Epithelial cell of esophagus (primary cell): ENCODE measurements around the gene PRIMA1.

Source experiments
- DNase-seq: peaks from one replicate; pipeline ENCODE4 v3.0.0; 2010; ENCODE audit warnings: low read depth
- H3K4me3 ChIP-seq: 2 replicates; pipeline ENCODE4 v1.5.1; 2011; ENCODE audit warnings: mild to moderate bottlenecking, low read length, control low read depth
- TF ChIP-seq, protein P1 (sequence below): IDR thresholded peaks from 2 replicates; pipeline ENCODE4 v1.5.1; 2011; ENCODE audit warnings: low read depth, mild to moderate bottlenecking, low read length, control low read depth, inconsistent platforms; ENCODE audit not compliant: insufficient read depth; ENCODE audit errors: missing control alignments

Gene PRIMA1

DNA sequence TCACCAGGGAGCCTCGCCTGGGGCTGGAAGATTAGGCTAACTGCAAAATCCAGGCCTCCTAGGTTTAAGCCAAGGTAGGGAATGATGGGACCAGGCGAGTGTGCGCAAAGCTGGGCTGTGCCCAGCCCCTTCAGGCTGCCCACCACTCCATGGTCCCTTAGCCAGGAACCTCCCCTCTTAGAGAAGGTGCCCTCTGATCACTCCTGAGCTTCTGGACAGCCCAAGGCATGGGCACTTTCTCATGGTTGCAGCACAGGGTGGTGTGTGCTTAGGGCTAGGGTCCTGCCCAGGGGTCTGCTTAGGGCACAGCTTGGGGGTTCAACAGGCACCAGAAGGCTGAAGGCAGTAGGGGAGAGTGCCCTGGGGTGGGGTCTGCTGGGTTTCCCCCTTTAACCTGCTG lies 69.0 kb downstream of the PRIMA1 start:
- DNase-seq = no peak
- TF ChIP-seq, protein P1, sequence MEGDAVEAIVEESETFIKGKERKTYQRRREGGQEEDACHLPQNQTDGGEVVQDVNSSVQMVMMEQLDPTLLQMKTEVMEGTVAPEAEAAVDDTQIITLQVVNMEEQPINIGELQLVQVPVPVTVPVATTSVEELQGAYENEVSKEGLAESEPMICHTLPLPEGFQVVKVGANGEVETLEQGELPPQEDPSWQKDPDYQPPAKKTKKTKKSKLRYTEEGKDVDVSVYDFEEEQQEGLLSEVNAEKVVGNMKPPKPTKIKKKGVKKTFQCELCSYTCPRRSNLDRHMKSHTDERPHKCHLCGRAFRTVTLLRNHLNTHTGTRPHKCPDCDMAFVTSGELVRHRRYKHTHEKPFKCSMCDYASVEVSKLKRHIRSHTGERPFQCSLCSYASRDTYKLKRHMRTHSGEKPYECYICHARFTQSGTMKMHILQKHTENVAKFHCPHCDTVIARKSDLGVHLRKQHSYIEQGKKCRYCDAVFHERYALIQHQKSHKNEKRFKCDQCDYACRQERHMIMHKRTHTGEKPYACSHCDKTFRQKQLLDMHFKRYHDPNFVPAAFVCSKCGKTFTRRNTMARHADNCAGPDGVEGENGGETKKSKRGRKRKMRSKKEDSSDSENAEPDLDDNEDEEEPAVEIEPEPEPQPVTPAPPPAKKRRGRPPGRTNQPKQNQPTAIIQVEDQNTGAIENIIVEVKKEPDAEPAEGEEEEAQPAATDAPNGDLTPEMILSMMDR = no peak
- no peak overlapping the region for H3K4me3 ChIP-seq

DNA sequence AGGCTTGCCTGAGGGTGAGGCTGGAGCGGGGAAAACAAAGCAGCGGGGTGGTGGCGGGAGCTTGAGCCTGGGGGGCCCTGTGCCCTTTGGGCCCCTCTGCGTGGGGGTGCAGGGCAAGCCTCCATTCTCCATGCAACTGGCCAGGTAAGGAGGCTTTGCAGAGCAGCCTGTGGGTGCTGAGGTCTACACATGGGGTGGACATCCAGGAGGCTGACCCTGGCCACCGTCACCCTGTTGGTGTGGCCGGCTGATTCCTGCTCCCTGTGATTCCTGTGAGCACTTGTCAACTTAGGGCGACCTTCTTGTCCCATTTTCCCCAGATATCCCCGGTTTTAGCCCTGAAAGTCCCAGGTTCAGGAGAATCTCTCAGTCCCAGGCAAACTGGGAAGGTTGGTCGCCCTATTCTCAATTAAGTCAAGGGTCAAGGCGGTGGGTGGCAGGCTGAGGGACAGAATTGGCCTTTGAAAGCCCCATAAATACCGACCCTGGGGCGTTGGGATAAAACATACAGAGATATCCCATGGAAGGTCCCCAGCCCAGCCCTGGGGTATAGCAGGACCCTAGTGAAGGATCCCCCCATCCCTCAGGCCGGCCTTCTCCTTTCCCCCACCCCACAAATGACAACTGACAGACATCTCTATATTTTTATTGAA lies 70.5 kb downstream of the PRIMA1 start:
- no peak for DNase-seq
- TF ChIP-seq, protein P1 = no peak
- no peak overlapping the region for H3K4me3 ChIP-seq

- TF ChIP-seq, protein P1 = no peak
- no peak for DNase-seq
- no peak overlapping the region for H3K4me3 ChIP-seq
These were observed 71.3 kb downstream of the PRIMA1 start for GRCh38 chr14:93716746-93717667.

DNA sequence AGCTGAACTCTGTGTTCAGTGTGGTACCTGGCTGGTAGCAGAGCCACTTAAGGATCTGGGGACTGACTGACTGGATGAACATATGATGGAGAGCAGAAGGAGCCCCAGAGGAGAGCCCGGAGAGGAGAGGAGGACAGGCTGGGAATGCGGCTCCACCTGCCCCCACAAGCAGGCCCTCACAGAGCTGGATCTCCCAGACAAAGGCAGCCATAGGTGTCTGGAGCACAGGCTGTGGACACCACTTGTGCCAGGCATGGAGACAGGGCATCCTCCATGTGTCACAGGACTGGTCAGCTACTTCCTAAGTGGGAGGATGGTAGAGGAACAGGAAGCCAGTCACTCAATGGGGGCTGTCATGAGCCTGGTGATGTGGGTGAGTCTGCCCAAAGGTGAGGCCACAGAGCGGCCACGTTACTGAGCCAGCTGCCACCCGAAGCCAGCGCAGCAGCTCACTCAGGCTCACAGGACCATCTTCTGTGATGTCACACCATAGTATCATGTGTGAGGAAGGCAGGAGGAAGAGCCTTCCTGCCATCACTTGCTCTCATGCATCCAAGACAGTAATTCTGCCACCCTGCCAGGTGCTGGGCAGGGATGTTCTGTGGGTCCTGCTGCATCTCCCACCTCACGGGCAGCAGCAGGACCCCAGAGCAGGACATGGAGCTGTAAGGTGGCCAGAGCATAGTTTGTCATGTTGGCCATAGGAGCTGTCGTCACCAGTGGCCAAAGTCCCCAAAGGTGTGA lies 72.1 kb downstream of the PRIMA1 start:
- no peak overlapping the region for H3K4me3 ChIP-seq
- DNase-seq = no peak
- TF ChIP-seq, protein P1 = no peak

DNA sequence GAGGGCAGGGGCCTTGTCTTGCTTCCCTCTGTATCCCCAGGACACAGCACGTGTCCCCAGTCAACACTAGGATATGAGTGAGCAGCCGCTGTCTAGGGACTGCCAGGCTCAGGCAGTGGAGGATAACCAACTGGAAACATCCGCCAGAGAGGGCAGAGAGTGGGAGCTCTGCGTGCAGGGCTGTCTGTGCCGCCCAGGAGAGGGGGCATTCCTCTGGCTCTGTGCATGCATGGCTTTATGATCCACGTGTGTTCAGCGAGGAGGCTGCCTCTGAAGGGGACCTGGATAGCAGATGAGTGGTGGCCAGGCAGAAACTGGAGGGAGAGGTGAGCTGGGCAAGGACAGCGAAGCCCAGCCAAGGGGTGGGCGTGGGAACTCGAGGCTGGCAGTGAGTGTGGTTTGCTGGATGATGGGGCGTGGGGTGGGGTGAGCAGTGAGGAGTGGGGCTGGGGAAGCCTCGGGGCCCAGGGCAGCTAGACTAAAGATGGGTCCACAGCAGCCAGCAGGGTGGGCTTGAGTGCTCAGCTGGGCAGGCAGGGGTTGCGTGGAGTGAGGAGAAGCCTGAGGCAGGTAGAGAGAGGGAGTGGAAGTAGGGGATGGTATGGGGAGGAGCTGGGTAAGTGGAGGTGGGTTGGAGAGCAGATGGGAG lies 72.9 kb downstream of the PRIMA1 start:
- DNase-seq = no peak
- no peak overlapping the region for H3K4me3 ChIP-seq
- TF ChIP-seq, protein P1 = no peak

DNA sequence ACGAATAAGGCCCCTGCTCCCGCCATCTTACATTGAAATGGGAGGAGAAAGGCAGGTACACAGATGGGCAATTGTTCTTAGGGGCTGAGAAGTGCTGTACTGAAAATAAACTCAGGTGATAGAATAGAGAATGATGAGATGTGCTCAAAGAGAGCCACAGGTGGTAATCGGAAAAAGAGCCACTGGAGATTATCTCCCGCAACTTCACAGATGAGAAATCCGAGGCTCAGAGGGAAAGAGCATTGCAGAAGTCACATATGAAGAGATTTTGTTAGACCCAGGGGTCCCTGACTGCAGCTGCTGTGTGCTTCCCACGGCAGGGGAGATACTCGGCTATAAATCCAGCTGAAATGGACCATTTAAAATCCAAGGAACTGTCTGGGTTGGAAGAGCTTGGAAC lies 73.7 kb downstream of the PRIMA1 start:
- TF ChIP-seq, protein P1 = no peak
- DNase-seq = no peak
- no peak overlapping the region for H3K4me3 ChIP-seq
